ENCODE results near the gene KLHL40.

The KLHL40 gene

DNA sequence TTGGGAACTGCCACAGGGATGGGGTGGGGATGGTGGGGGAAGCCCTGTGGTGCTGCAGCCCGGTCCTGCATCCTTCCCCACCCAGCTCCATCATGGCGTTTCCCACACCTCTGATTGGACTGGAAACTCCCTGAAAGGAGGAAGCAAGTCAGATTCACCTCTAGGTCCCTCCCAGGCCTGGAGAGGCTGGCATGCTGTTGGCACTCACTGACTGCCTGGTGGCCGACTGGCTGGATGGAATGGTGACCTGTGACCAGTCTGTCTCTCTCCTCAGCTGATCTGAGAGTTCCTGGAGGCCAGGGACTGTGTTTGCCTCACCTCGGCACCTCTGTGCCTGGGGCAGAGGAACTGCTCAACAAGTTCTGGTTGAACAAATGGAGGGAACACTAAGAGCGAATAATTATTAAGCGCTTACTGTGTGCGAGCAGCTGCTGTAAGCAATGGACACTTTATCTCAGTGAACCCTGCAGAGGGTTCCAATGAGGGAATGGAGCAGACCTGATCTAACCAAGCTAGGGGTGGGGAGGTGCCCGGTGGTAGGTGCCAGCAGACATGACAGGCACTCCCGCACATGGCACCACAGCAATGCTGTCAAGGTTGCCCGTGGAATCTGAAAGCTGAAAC lies 20.7 kb downstream of the KLHL40 start:
- DNase-seq (ENCODE audit: low read depth): no peak
- H3K4me3 ChIP-seq (ENCODE audit: low read depth, low read length): no peak overlapping the region
- TF ChIP-seq, protein P1, sequence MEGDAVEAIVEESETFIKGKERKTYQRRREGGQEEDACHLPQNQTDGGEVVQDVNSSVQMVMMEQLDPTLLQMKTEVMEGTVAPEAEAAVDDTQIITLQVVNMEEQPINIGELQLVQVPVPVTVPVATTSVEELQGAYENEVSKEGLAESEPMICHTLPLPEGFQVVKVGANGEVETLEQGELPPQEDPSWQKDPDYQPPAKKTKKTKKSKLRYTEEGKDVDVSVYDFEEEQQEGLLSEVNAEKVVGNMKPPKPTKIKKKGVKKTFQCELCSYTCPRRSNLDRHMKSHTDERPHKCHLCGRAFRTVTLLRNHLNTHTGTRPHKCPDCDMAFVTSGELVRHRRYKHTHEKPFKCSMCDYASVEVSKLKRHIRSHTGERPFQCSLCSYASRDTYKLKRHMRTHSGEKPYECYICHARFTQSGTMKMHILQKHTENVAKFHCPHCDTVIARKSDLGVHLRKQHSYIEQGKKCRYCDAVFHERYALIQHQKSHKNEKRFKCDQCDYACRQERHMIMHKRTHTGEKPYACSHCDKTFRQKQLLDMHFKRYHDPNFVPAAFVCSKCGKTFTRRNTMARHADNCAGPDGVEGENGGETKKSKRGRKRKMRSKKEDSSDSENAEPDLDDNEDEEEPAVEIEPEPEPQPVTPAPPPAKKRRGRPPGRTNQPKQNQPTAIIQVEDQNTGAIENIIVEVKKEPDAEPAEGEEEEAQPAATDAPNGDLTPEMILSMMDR (conservative IDR thresholded peaks at IDR 0.05; ENCODE audit: low read depth, low read length): no peak

DNA sequence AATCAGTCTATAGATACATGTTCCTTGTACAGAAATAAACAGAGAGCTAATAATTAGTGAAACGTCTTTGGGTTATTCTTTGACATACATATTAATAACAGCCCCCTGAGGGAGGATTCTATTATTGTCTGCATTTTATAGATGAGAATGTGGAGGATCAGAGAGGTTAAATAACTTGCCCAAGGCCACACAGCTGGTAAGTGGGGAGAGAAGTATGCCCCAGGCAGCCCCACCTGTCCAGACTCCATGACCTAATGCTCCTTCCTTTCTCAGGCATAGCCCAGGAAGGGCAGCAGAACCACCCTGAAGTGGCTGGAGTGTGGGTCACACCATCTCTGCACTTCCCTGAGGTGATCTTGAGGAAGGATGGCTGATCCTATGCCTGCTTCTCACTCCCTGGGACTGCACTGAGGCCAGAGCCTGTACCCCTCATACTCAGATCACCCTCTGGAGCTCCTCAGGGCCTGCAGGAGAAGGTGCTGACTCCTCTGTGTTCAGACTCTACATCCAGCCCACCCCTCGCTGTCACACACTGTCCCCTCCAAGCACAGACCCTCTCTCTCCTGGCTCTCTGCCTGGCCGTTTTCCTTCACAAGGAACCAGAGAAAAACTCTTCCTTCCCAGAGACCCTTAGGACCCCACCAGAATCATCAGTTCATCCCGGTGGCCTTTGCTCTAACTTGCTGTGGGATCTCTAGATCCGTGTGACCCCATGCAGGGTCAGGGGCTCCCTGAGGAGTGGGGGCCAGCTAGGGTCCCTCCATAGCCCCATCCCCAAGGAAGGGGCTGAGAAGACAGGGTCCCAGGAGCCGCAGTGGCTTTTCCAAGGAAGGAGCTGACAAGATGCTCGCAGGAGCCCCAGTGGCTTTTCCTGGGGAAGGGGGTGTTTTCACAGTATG lies 21.6 kb downstream of the KLHL40 start:
- no peak overlapping the region for H3K4me3 ChIP-seq (ENCODE audit: low read depth, low read length)
- TF ChIP-seq, protein P1 (conservative IDR thresholded peaks at IDR 0.05; ENCODE audit: low read depth, low read length): no peak
- DNase-seq (ENCODE audit: low read depth): no peak

DNA sequence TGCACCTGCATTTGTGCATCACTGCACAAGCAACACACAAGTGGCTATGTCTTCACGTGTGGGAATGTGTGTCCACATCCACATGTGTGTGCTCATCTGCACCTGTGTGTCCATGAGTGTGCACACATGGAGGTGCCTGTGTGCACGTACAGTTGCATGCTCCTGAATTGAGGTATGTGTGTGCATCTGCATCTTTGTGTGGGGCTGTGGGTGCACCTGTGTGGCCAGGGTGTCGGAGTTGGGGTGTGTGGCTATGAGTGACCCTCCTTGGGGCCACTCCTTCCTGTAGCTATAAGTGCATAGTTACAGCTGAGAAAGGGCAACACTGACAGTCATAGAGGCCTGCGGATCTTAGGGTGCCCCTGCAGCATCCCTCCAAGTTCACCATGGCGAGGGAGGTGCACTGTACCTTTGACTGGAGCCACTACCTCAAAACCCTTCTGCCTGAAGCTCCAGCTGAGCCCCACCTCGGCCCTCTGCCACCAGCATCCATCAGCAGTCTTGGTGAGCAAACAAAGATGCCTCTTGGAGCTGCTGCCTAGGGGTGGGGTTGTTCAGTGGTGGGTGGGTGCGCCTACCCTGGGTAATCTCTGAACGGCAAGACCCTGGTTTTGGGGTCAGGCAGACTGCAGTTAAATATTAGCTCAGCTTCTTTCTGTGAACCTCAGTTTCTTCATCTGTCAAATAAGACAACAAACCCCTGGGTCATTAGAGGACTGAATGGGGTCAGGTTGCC lies 22.5 kb downstream of the KLHL40 start:
- DNase-seq (ENCODE audit: low read depth): no peak
- TF ChIP-seq, protein P1 (conservative IDR thresholded peaks at IDR 0.05; ENCODE audit: low read depth, low read length): no peak
- no peak overlapping the region for H3K4me3 ChIP-seq (ENCODE audit: low read depth, low read length)

DNA sequence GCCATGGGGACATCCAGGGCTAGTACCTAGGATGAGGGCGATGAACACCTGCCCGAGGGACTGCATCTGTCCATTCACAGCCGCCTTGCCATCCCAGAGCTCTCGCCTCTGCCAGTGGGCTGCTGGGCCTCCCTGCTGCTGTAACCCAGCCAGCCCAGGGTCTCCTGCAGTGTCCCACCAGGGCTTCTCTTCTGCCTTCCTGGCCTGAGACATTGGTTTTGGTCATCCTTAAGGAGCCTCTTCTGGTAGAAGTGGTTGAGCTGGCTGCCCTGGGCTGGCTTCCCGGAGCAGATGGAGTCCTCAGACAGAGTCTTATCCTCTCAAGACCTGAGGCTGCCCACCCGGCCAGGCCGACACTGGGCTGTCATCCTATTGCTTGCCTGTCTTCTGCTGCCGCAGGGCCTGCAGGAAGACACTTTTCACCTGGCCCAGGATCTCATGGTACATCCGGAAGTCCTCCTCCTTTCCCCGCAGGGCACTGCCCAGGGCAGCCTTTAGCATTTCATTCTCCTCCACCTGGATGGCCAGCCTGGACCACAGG lies 23.3 kb downstream of the KLHL40 start:
- H3K4me3 ChIP-seq (ENCODE audit: low read depth, low read length): no peak overlapping the region
- DNase-seq (ENCODE audit: low read depth): no peak
- TF ChIP-seq, protein P1 (conservative IDR thresholded peaks at IDR 0.05; ENCODE audit: low read depth, low read length): no peak

DNA sequence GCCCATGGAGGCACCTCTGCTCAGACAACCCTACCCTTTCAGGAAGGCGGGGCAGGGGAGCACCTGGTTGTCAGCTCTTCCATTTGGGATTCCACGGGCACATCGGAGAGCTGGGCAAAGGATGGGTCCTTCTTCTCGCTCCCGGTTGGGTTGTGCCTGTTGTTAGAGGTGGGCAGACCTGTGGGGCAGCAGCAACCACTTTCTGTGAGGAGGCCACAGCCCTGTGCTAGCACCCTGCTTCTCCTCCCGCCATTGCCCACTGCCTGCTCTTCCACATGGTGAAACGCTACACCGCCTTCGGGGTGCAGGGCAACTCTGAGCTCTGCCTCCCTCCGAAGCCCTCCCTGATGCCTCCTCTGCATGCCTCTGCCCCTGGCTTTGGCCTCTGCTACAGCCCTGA lies 24.3 kb downstream of the KLHL40 start:
- no peak overlapping the region for H3K4me3 ChIP-seq (ENCODE audit: low read depth, low read length)
- no peak for DNase-seq (ENCODE audit: low read depth)
- TF ChIP-seq, protein P1 (conservative IDR thresholded peaks at IDR 0.05; ENCODE audit: low read depth, low read length): no peak

DNA sequence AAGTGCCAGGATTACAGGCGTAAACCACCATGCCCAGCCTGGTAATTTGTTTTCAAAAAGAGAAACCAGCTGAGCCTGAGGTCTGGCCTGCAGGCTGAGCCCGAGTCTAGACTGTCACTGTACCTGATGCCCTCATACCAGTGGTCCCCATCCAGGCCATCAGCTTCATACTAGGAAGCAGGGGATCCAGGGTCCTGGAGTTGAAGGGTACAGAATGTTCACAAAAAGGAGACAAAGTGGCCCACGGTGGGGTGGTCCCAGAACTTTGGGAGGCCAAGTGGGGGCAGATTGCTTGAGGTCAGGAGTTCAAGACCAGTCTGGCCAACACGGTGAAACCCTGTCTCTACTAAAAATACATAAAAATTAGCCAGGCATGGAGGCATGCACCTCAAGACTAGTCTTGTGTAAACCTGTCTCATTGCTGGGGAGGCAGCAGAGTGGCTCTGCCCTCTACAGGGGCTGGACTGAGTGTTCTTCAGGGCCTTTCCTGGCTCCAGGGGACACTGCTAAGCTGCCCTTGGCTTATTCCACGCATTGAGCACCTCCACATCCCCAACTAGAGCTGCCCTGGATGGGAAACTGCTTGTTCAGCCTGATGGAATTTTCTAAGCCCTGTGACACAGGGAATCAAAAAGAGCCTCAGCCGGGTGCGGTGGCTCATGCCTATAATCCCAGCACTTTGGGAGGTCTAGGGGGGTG lies 25.1 kb downstream of the KLHL40 start:
- TF ChIP-seq, protein P1 (conservative IDR thresholded peaks at IDR 0.05; ENCODE audit: low read depth, low read length): no peak
- no peak for DNase-seq (ENCODE audit: low read depth)
- no peak overlapping the region for H3K4me3 ChIP-seq (ENCODE audit: low read depth, low read length)

All from choroid plexus epithelial cell (primary cell).